ENCODE results near the gene ICAM2.
"Not testable (repeated sequence)": the region's sequence is repeated elsewhere in the genome, so short reads cannot be mapped to it uniquely, and the experiment has no call there.

The ICAM2 gene

GRCh38 chr17:64015447-64015846 lies 5.0 kb downstream of the ICAM2 start:
- H3K4me3 ChIP-seq (ENCODE audit: low read length) = no peak overlapping the region
- TF ChIP-seq CTCF (conservative IDR thresholded peaks at IDR 0.05; ENCODE audit: low read length) = no peak
- no peak for DNase-seq (ENCODE audit: low read depth)

- H3K4me3 ChIP-seq (ENCODE audit: low read length) = no peak overlapping the region
- no peak for TF ChIP-seq CTCF (conservative IDR thresholded peaks at IDR 0.05; ENCODE audit: low read length)
- DNase-seq (ENCODE audit: low read depth) = no peak
These were observed 10.6 kb downstream of the ICAM2 start for GRCh38 chr17:64009571-64010402.

GRCh38 chr17:64008830-64009229 lies 11.6 kb downstream of the ICAM2 start:
- no peak for TF ChIP-seq CTCF (conservative IDR thresholded peaks at IDR 0.05; ENCODE audit: low read length)

GRCh38 chr17:64008346-64008745 lies 12.1 kb downstream of the ICAM2 start:
- TF ChIP-seq CTCF (conservative IDR thresholded peaks at IDR 0.05; ENCODE audit: low read length) = no peak
- no peak overlapping the region for H3K4me3 ChIP-seq (ENCODE audit: low read length)

More at GRCh38 chr17:64008830-64009229, 11.6 kb downstream of the ICAM2 start:
- no peak for DNase-seq (ENCODE audit: low read depth)
- no peak overlapping the region for H3K4me3 ChIP-seq (ENCODE audit: low read length)

GRCh38 chr17:64007838-64008282 lies 12.6 kb downstream of the ICAM2 start:
- DNase-seq (ENCODE audit: low read depth) = no peak
- no peak for TF ChIP-seq CTCF (conservative IDR thresholded peaks at IDR 0.05; ENCODE audit: low read length)
- no peak overlapping the region for H3K4me3 ChIP-seq (ENCODE audit: low read length)

More at GRCh38 chr17:64008346-64008745, 12.1 kb downstream of the ICAM2 start:
- DNase-seq (ENCODE audit: low read depth) = no peak

- DNase-seq (ENCODE audit: low read depth); H3K4me3 ChIP-seq (ENCODE audit: low read length): not testable (repeated sequence)
These were observed 13.2 kb downstream of the ICAM2 start for GRCh38 chr17:64007089-64007837.

- no peak for TF ChIP-seq CTCF (conservative IDR thresholded peaks at IDR 0.05; ENCODE audit: low read length)
- DNase-seq (ENCODE audit: low read depth) = no peak
- no peak overlapping the region for H3K4me3 ChIP-seq (ENCODE audit: low read length)
These were observed 13.9 kb downstream of the ICAM2 start for GRCh38 chr17:64006361-64007088.
